HEK293T (cell line): Measurements from ENCODE around the gene GNAQ.

ENCODE experiments used
- CTBP1 ChIP-seq: fragments of 450-650 bp; IDR thresholded peaks from 2 replicates; pipeline ENCODE4 v1.6.1; 2016; ENCODE audit warnings: borderline replicate concordance
- ELF4 ChIP-seq: fragments of 450-650 bp; IDR thresholded peaks from 2 replicates; pipeline ENCODE4 v1.6.1; 2017; ENCODE audit warnings: antibody characterized with exemption
- FOXA1 ChIP-seq: fragments of 450-650 bp; IDR thresholded peaks from 2 replicates; pipeline ENCODE4 v1.6.1; 2016; ENCODE audit warnings: mild to moderate bottlenecking
- FOXK2 ChIP-seq: fragments of 450-650 bp; IDR thresholded peaks from 2 replicates; pipeline ENCODE4 v1.6.1; 2016; ENCODE audit warnings: mild to moderate bottlenecking
- HDGF ChIP-seq: fragments of 450-650 bp; IDR thresholded peaks from 2 replicates; pipeline ENCODE4 v1.6.1; 2017; ENCODE audit warnings: antibody characterized with exemption, borderline replicate concordance
- NFRKB ChIP-seq: fragments of 450-650 bp; IDR thresholded peaks from 2 replicates; pipeline ENCODE4 v1.6.1; 2016; ENCODE audit warnings: mild to moderate bottlenecking, moderate library complexity
- SP1 ChIP-seq: fragments of 450-650 bp; IDR thresholded peaks from 2 replicates; pipeline ENCODE4 v1.6.1; 2017
- SUZ12 ChIP-seq: fragments of 450-650 bp; IDR thresholded peaks from 2 replicates; pipeline ENCODE4 v1.6.1; 2016; ENCODE audit warnings: mild to moderate bottlenecking

DNA sequence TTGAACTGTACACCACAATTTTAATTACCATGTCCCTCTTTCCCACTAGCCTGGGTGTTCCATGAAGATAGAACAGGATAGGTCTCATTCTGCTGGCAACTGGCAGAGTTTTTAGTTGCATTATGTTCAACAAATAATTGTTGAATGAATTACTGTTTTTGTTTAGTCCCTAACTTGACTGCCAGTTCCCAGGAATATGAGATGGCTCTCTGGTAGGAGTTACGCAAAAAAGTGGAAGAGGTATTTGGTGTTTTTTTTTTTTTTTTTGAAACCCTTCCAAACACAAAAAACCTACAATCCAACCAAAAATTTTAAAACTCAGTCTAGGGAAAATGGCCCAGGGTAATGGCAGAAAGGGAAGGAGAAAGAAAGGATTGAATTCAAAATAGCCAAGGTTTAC lies 153.6 kb downstream of the GNAQ start:
- no peak for TF ChIP-seq FOXK2
- TF ChIP-seq ELF4, result no peak
- no peak for TF ChIP-seq SUZ12
- no peak for TF ChIP-seq HDGF
- TF ChIP-seq FOXA1, result no peak
- TF ChIP-seq NFRKB, result no peak
- no peak for TF ChIP-seq SP1
- TF ChIP-seq CTBP1, result no peak
